ENCODE data around the gene TM7SF2.

TM7SF2 gene

GRCh38 chr11:65111744-65112545 lies at the start of gene TM7SF2:
TSS of gene TM7SF2 (plus strand) at chr11:65111872. CDS start at chr11:65112016, 144 bp downstream.
- DNase-seq, result peak; percentile 95

GRCh38 chr11:65063532-65063931 lies 48.1 kb upstream of the TM7SF2 start:
- no peak for DNase-seq

- DNase-seq, result no peak
Observed at GRCh38 chr11:65064847-65065240, 46.8 kb upstream of the TM7SF2 start.

GRCh38 chr11:65065851-65066250 lies 45.8 kb upstream of the TM7SF2 start:
- DNase-seq, result no peak

GRCh38 chr11:65066315-65066714 lies 45.4 kb upstream of the TM7SF2 start:
- DNase-seq, result no peak

GRCh38 chr11:65066805-65067291 lies 44.8 kb upstream of the TM7SF2 start:
- DNase-seq, result no peak

- no peak for DNase-seq
Observed at GRCh38 chr11:65067446-65067845, 44.2 kb upstream of the TM7SF2 start.

- DNase-seq, result no peak
Observed at GRCh38 chr11:65069217-65069616, 42.5 kb upstream of the TM7SF2 start.

- no peak for DNase-seq
Observed at GRCh38 chr11:65071907-65072630, 39.6 kb upstream of the TM7SF2 start.

- DNase-seq, result no peak
Observed at GRCh38 chr11:65072631-65072966, 39.1 kb upstream of the TM7SF2 start.

- DNase-seq, result no peak
Observed at GRCh38 chr11:65077451-65077850, 34.2 kb upstream of the TM7SF2 start.

- peak; percentile 76 to 82 for DNase-seq
Observed at GRCh38 chr11:65078151-65078550, 33.5 kb upstream of the TM7SF2 start.

- DNase-seq, result no peak
Observed at GRCh38 chr11:65078786-65079342, 32.8 kb upstream of the TM7SF2 start.

- DNase-seq, result no peak
Observed at GRCh38 chr11:65083134-65083833, 28.4 kb upstream of the TM7SF2 start.

- peak; percentile 96 for DNase-seq
Observed at GRCh38 chr11:65083834-65084597, 27.7 kb upstream of the TM7SF2 start, which contains the start of the genes CDCA5 and ZFPL1. TSS of gene CDCA5 (minus strand) at chr11:65084040. CDS start at chr11:65083978, 62 bp downstream. TSS of gene ZFPL1 (plus strand) at chr11:65084222. CDS start at chr11:65084699, 477 bp downstream.

GRCh38 chr11:65084598-65085375 lies 26.9 kb upstream of the TM7SF2 start:
- no peak for DNase-seq

GRCh38 chr11:65085446-65085845 lies 26.2 kb upstream of the TM7SF2 start:
- no peak for DNase-seq

GRCh38 chr11:65086809-65087208 lies 24.9 kb upstream of the TM7SF2 start:
- no peak for DNase-seq

GRCh38 chr11:65087216-65087615 lies 24.5 kb upstream of the TM7SF2 start:
- DNase-seq, result no peak

GRCh38 chr11:65087827-65088226 lies 23.8 kb upstream of the TM7SF2 start:
- no peak for DNase-seq

GRCh38 chr11:65089621-65090020 lies 22.1 kb upstream of the TM7SF2 start:
- no peak for DNase-seq
